ENCODE measurements around the gene TP53INP2. TPM values are rescaled to one million over a fixed set of nuclear protein-coding genes. Genes with fewer than 3 reads are reported as not detected.
"Not testable (repeated sequence)": the region's sequence is repeated elsewhere in the genome, so short reads cannot be mapped to it uniquely, and the experiment has no call there.

Gene TP53INP2
- total RNA-seq, 1 experiment from 2014 or later, result 3.1 TPM

- no peak for DNase-seq (ENCODE audit: low read depth)
These were observed 16.1 kb downstream of the TP53INP2 start for GRCh38 chr20:34720266-34720665.

DNA sequence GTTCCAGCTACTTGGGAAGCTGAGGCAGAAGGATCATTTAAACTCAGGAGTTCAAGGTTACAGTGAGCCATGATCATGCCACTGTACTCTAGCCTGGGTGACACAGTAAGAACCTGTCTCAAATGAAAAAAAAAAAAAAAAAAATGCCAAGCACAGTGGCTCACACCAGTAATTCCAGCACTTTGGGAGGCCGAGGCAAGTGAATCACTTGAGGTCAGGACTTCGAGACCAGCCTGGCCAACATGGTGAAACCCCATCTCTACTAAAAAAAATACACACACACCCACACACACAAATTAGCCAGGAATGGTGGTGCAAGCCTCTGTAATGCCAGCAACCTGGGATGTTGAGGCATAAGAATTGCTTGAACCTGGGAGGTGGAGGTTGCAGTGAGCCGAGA is 18.4 kb downstream of the TP53INP2 start:
- not testable (repeated sequence) for DNase-seq (ENCODE audit: low read depth)

- DNase-seq (ENCODE audit: low read depth), result no peak
These were observed 20.0 kb downstream of the TP53INP2 start for GRCh38 chr20:34724172-34724571.

DNA sequence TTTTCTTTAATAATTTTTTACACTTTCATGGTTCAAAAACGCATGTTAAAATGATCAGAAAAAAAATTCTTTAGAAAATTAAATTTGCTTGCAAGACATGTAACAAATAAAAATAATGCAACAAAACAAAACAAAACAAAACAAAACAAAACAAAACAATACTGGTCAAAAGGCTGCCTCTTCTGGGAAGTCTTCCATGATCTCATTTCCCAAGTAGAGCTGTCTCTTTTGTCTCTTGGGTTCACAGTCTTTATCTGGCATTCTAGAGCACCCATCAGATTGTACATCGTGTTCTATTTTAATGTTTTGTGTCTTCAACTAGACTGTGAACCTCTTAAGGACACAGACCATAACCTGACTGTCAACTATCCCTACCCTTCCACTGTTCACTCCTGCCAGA is 25.3 kb downstream of the TP53INP2 start:
- no peak for DNase-seq (ENCODE audit: low read depth)

DNA sequence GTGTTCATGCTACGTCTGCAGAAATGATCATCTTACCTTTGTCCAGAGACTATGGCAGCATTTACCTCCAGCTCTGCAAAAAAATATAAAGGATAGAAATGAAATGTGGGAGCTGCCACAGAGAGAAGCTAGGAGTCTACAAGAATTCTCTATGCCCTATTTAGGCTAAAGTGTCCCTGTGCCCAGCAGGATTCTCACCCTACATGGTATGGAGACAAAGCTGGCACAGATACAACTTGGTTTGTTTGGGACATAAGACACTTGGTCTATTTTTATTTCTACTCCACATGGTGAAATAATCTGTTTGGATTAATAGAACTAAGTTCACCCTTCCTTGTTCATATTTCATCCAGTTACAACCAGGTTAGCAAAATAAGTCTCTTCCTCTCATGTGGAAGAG is 28.4 kb downstream of the TP53INP2 start:
- DNase-seq (ENCODE audit: low read depth), result no peak

GRCh38 chr20:34736106-34736735 is 32.1 kb downstream of the TP53INP2 start:
- no peak for DNase-seq (ENCODE audit: low read depth)

GRCh38 chr20:34743039-34743438 is 38.9 kb downstream of the TP53INP2 start:
- DNase-seq (ENCODE audit: low read depth), result no peak

- no peak for DNase-seq (ENCODE audit: low read depth)
These were observed 40.2 kb downstream of the TP53INP2 start for GRCh38 chr20:34744340-34744739.

DNA sequence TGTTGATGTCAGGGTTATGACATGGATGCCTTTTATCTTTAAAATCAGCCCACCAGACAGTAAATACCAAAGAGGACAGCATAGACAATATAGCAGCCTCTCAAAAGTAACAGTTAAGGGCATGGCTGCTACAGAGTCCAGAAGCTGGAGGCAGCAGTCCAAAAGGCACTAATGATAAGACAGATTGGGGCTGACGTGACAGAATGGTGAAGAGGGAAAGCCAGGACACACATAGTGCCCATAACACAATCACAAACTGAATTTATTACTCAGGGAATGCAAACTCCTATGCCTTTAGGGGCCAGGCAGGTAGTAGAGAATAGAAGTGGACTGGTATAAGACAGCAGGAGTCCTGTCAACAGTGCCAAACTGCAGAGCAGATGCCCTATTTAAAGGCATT is 40.7 kb downstream of the TP53INP2 start:
- no peak for DNase-seq (ENCODE audit: low read depth)

GRCh38 chr20:34746674-34747073 is 42.5 kb downstream of the TP53INP2 start:
- DNase-seq (ENCODE audit: low read depth), result no peak

GRCh38 chr20:34747479-34747878 is 43.3 kb downstream of the TP53INP2 start:
- DNase-seq (ENCODE audit: low read depth), result no peak

- no peak for DNase-seq (ENCODE audit: low read depth)
These were observed 44.6 kb downstream of the TP53INP2 start for GRCh38 chr20:34748709-34749108.

DNA sequence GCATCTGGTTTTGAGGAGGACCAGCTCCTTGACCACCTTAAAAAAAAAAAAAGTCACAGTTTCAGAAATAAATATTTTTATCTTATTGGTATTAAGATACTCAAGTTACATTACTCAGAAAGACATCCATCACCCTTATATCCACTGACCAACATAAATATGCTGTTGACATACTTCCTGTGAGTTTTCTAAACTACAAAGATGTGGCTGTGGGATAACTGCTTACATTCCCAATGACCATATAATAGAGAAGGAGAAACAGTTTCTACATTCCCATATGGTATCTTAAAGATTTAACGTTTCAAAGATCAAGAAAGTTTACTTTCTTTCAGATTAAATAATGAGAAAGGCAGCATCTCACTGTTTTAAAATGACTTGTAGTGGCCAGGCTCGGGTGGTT is 46.3 kb downstream of the TP53INP2 start:
- DNase-seq (ENCODE audit: low read depth), result no peak

DNA sequence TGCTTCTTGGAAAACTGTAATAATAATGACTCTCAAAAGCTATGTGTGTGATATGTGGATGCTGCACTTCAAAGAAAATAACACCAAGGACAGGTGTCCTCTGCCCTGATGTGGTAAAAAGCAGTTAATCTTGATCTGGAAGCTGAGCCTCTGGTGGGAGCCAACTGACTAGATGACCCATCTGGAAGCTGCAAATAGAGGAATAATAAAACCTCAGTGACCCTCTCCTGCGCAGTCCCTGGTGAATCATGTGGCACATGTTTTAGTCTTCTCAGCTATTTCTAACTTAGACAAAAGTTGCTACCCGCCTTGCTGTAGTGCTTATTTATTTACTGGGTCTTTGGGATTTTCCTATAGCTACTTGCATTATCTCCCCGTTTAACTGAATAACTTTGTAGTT is 47.3 kb downstream of the TP53INP2 start:
- DNase-seq (ENCODE audit: low read depth), result no peak

GRCh38 chr20:34753706-34754461 is 49.7 kb downstream of the TP53INP2 start:
- DNase-seq (ENCODE audit: low read depth), result no peak

- no peak for DNase-seq (ENCODE audit: low read depth)
These were observed 50.5 kb downstream of the TP53INP2 start for GRCh38 chr20:34754611-34755010.

- DNase-seq (ENCODE audit: low read depth), result no peak
These were observed 51.2 kb downstream of the TP53INP2 start for GRCh38 chr20:34755367-34755766.

- DNase-seq (ENCODE audit: low read depth), result no peak
These were observed 57.9 kb downstream of the TP53INP2 start for GRCh38 chr20:34762031-34762555.

Small RNAs within 50 kb of the gene (small RNA-seq; reads per million reads assigned to genes)
- gene AL118520.1, result not detected

Other genes with a start within 250 kb of the TP53INP2 start
- 133 and 186 TPM in 2 replicates for gene DYNLRB1, start 187.9 kb upstream of the TP53INP2 start, total RNA-seq (2014; rRNA removed; shearing (Covaris generic))
- not detected in 2 replicates for gene MAP1LC3A, start 145.6 kb upstream of the TP53INP2 start, total RNA-seq (2014; rRNA removed; shearing (Covaris generic))
- 18.1 and 20.8 TPM in 2 replicates for gene PIGU, start 27.3 kb upstream of the TP53INP2 start, total RNA-seq (2014; rRNA removed; shearing (Covaris generic))
- gene NCOA6, start 121.3 kb downstream of the TP53INP2 start, total RNA-seq (2014; rRNA removed; shearing (Covaris generic)), result 4.7 and 7.5 TPM in 2 replicates
- gene GGT7, start 168.5 kb downstream of the TP53INP2 start, total RNA-seq (2014; rRNA removed; shearing (Covaris generic)), result 4.2 and 4.3 TPM in 2 replicates
- 23.0 and 23.8 TPM in 2 replicates for gene ACSS2, start 172.3 kb downstream of the TP53INP2 start, total RNA-seq (2014; rRNA removed; shearing (Covaris generic))

Measured in HT1080 (cell line).